GM23338 (cell line): ENCODE measurements around the gene CNTNAP5. TPM values are rescaled to one million over a fixed set of nuclear protein-coding genes. Genes with fewer than 3 reads are reported as not detected.

Experiments used
- ATAC-seq: fragments of 200-7000 bp; cut with Tn5 transposase; 3 replicates; pipeline ENCODE4 v1.9.1; 2020
- DNase-seq: peaks from one replicate; pipeline ENCODE4 v3.0.0-alpha.2; 2015; ENCODE audit warnings: low spot score
- H2AFZ ChIP-seq: fragments of 200-600 bp; sonication (generic); 2 replicates; pipeline ENCODE4 v1.8.0; 2016; ENCODE audit warnings: antibody characterized with exemption, mild to moderate bottlenecking, moderate library complexity
- H3F3A ChIP-seq: fragments of 200-600 bp; sonication (generic); replicated peaks from 2 replicates; pipeline ENCODE4 v1.8.0; 2017; ENCODE audit warnings: antibody characterized with exemption, mixed run types, low read depth
- H3K27ac ChIP-seq: fragments of 200-600 bp; sonication (generic); 2 replicates; pipeline ENCODE4 v1.6.1; 2016; ENCODE audit warnings: low read depth
- H3K27me3 ChIP-seq: fragments of 200-600 bp; sonication (generic); 2 replicates; pipeline ENCODE4 v1.8.0; 2016; ENCODE audit warnings: mild to moderate bottlenecking, mixed run types, moderate library complexity; ENCODE audit not compliant: insufficient read depth
- H3K36me3 ChIP-seq: fragments of 200-600 bp; sonication (generic); 2 replicates; pipeline ENCODE4 v1.8.0; 2016; ENCODE audit warnings: mild to moderate bottlenecking; ENCODE audit not compliant: insufficient read depth
- H3K4me1 ChIP-seq: fragments of 200-600 bp; sonication (generic); 2 replicates; pipeline ENCODE4 v1.8.0; 2016; ENCODE audit warnings: mild to moderate bottlenecking, moderate library complexity; ENCODE audit not compliant: insufficient read depth
- H3K4me2 ChIP-seq: fragments of 200-600 bp; sonication (generic); 2 replicates; pipeline ENCODE4 v1.7.1; 2017; ENCODE audit warnings: mixed run types
- H3K4me3 ChIP-seq: fragments of 200-600 bp; sonication (generic); 2 replicates; pipeline ENCODE4 v1.6.1; 2016; ENCODE audit warnings: mixed run types
- H3K79me2 ChIP-seq: fragments of 200-600 bp; sonication (generic); replicated peaks from 2 replicates; pipeline ENCODE4 v1.8.0; 2017; ENCODE audit warnings: mild to moderate bottlenecking; ENCODE audit not compliant: insufficient read depth
- H3K9me2 ChIP-seq: fragments of 200-600 bp; sonication (generic); 2 replicates; pipeline ENCODE4 v1.8.0; 2017; ENCODE audit not compliant: insufficient read depth
- H4K20me1 ChIP-seq: fragments of 200-600 bp; sonication (generic); replicated peaks from 2 replicates; pipeline ENCODE4 v1.8.0; 2017; ENCODE audit warnings: mild to moderate bottlenecking; ENCODE audit not compliant: insufficient read depth
- H3K27ac Mint-ChIP-seq: 2 replicates; pipeline ENCODE4 v1.8.0; 2020; ENCODE audit warnings: inconsistent platforms, mild to moderate bottlenecking, moderate library complexity, mixed read lengths
- H3K27me3 Mint-ChIP-seq: 3 replicates; pipeline ENCODE4 v1.8.0; 2022; ENCODE audit warnings: low read depth, mild to moderate bottlenecking, moderate library complexity, mixed read lengths, inconsistent platforms; ENCODE audit not compliant: insufficient read depth, poor library complexity
- H3K36me3 Mint-ChIP-seq: 3 replicates; pipeline ENCODE4 v1.8.0; 2021; ENCODE audit warnings: low read depth, mild to moderate bottlenecking, inconsistent platforms, moderate library complexity, mixed read lengths
- H3K4me1 Mint-ChIP-seq: 3 replicates; pipeline ENCODE4 v1.8.0; 2020; ENCODE audit warnings: mild to moderate bottlenecking, inconsistent platforms, mixed read lengths
- H3K4me3 Mint-ChIP-seq: 3 replicates; pipeline ENCODE4 v1.8.0; 2021; ENCODE audit warnings: moderate library complexity, mild to moderate bottlenecking, inconsistent platforms, mixed read lengths
- H3K9me3 Mint-ChIP-seq: 3 replicates; pipeline ENCODE4 v1.8.0; 2020; ENCODE audit warnings: moderate library complexity, mild to moderate bottlenecking, inconsistent platforms, mixed read lengths
- CREB1 ChIP-seq: fragments of 250-450 bp; sonication (Bioruptor Pico); IDR thresholded peaks from 2 replicates; pipeline ENCODE4 v1.5.0; 2020; ENCODE audit warnings: low read depth, mild to moderate bottlenecking, moderate library complexity
- JUNB ChIP-seq: IDR thresholded peaks from one replicate; pipeline ENCODE4 v1.6.1; 2016; ENCODE audit warnings: antibody characterized with exemption; ENCODE audit not compliant: unreplicated experiment
- POLR2AphosphoS5 ChIP-seq: IDR thresholded peaks from 2 replicates; pipeline ENCODE4 v1.6.1; 2016; ENCODE audit warnings: antibody characterized with exemption, low read depth
- REST ChIP-seq: IDR thresholded peaks from one replicate; pipeline ENCODE4 v1.6.1; 2018; ENCODE audit warnings: antibody characterized with exemption; ENCODE audit not compliant: unreplicated experiment
- polyA plus RNA-seq: library from polyadenylated mRNA; unstranded; fragments of >200 nt; fragmentation: Nextera tagmentation; extraction: Ambion mirVana; gene quantifications from 2 replicates; pipeline ENCODE4 v1.2.1, GENCODE V29; 2016
- total RNA-seq: library from RNA; depleted of rRNA; stranded (reverse); fragments of >200 nt; shearing (Covaris generic); gene quantifications from 2 replicates; pipeline ENCODE4 v1.2.3, GENCODE V29; 2014
- TF ChIP-seq, protein P1 (sequence below): fragments of 250-450 bp; sonication (Bioruptor Pico); IDR thresholded peaks from 2 replicates; pipeline ENCODE4 v1.5.0; 2020; ENCODE audit warnings: mild to moderate bottlenecking, moderate library complexity
- TF ChIP-seq, protein P2 (sequence below): IDR thresholded peaks from 2 replicates; pipeline ENCODE4 v1.6.1; 2016; ENCODE audit warnings: antibody characterized with exemption

CNTNAP5 gene
- total and polyA plus RNA-seq, 2 experiments from 2014 or later, result 0.49 to 0.50 TPM

DNA sequence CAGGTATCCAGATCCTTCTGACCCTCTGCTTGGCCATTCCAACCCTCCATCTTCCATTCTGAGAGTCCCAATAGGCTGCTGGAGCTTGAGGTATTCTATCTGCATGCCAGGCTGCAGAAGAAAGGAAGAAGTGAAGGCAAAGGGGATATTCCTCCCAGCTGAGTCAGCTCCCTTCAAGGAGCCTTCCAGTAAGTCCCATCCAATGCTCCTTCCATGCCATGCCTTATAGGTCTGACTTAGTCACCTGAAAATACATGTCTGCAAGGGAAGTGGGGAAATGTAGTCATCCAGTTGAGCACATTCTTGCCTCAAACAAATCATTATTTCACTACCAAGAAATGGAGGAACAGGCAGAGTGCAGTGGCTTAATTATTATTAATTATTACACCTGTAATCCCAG lies 464.6 kb downstream of the CNTNAP5 start (continued):
- TF ChIP-seq, protein P1, sequence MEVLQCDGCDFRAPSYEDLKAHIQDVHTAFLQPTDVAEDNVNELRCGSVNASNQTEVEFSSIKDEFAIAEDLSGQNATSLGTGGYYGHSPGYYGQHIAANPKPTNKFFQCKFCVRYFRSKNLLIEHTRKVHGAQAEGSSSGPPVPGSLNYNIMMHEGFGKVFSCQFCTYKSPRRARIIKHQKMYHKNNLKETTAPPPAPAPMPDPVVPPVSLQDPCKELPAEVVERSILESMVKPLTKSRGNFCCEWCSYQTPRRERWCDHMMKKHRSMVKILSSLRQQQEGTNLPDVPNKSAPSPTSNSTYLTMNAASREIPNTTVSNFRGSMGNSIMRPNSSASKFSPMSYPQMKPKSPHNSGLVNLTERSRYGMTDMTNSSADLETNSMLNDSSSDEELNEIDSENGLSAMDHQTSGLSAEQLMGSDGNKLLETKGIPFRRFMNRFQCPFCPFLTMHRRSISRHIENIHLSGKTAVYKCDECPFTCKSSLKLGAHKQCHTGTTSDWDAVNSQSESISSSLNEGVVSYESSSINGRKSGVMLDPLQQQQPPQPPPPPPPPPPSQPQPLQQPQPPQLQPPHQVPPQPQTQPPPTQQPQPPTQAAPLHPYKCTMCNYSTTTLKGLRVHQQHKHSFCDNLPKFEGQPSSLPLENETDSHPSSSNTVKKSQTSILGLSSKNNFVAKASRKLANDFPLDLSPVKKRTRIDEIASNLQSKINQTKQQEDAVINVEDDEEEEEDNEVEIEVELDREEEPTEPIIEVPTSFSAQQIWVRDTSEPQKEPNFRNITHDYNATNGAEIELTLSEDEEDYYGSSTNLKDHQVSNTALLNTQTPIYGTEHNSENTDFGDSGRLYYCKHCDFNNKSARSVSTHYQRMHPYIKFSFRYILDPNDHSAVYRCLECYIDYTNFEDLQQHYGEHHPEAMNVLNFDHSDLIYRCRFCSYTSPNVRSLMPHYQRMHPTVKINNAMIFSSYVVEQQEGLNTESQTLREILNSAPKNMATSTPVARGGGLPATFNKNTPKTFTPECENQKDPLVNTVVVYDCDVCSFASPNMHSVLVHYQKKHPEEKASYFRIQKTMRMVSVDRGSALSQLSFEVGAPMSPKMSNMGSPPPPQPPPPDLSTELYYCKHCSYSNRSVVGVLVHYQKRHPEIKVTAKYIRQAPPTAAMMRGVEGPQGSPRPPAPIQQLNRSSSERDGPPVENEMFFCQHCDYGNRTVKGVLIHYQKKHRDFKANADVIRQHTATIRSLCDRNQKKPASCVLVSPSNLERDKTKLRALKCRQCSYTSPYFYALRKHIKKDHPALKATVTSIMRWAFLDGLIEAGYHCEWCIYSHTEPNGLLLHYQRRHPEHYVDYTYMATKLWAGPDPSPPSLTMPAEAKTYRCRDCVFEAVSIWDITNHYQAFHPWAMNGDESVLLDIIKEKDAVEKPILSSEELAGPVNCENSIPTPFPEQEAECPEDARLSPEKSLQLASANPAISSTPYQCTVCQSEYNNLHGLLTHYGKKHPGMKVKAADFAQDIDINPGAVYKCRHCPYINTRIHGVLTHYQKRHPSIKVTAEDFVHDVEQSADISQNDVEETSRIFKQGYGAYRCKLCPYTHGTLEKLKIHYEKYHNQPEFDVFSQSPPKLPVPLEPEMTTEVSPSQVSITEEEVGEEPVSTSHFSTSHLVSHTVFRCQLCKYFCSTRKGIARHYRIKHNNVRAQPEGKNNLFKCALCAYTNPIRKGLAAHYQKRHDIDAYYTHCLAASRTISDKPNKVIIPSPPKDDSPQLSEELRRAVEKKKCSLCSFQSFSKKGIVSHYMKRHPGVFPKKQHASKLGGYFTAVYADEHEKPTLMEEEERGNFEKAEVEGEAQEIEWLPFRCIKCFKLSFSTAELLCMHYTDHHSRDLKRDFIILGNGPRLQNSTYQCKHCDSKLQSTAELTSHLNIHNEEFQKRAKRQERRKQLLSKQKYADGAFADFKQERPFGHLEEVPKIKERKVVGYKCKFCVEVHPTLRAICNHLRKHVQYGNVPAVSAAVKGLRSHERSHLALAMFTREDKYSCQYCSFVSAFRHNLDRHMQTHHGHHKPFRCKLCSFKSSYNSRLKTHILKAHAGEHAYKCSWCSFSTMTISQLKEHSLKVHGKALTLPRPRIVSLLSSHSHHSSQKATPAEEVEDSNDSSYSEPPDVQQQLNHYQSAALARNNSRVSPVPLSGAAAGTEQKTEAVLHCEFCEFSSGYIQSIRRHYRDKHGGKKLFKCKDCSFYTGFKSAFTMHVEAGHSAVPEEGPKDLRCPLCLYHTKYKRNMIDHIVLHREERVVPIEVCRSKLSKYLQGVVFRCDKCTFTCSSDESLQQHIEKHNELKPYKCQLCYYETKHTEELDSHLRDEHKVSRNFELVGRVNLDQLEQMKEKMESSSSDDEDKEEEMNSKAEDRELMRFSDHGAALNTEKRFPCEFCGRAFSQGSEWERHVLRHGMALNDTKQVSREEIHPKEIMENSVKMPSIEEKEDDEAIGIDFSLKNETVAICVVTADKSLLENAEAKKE (CRISPR knock-in tag), result no peak
- TF ChIP-seq JUNB (no peak), CREB1 (no peak)
- TF ChIP-seq, protein P2, sequence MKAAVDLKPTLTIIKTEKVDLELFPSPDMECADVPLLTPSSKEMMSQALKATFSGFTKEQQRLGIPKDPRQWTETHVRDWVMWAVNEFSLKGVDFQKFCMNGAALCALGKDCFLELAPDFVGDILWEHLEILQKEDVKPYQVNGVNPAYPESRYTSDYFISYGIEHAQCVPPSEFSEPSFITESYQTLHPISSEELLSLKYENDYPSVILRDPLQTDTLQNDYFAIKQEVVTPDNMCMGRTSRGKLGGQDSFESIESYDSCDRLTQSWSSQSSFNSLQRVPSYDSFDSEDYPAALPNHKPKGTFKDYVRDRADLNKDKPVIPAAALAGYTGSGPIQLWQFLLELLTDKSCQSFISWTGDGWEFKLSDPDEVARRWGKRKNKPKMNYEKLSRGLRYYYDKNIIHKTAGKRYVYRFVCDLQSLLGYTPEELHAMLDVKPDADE, result no peak

GRCh38 chr2:124501575-124502152 lies 476.6 kb downstream of the CNTNAP5 start:
- Mint-ChIP-seq H3K4me3 (no peak overlapping the region), H3K9me3 (no peaks in the 10 kb centered on the region), H3K27ac (no peak overlapping the region), H3K27me3 (no peaks in the 10 kb centered on the region), H3K4me1 (no peaks in the 10 kb centered on the region), H3K36me3 (no peaks in the 10 kb centered on the region)
- Histone ChIP-seq H3K4me2 (no peak overlapping the region), H3K9me2 (peaks cover 34% of the 10 kb centered on the region), H3K4me1 (no peaks in the 10 kb centered on the region), H3K4me3 (no peak overlapping the region), H2AFZ (no peak overlapping the region), H3K27me3 (no peaks in the 10 kb centered on the region), H3K36me3 (no peaks in the 10 kb centered on the region), H4K20me1 (no peaks in the 10 kb centered on the region), H3K79me2 (no peaks in the 10 kb centered on the region), H3F3A (no peaks in the 10 kb centered on the region), H3K27ac (no peak overlapping the region)
- peak; percentile 4 for DNase-seq
- ATAC-seq, result no peak
- no peak for TF ChIP-seq POLR2AphosphoS5
- TF ChIP-seq, protein P2, result no peak
- peak; percentile 32 for TF ChIP-seq REST
